H1 (cell line): Measurements from ENCODE around the gene CUBN. TPM values are rescaled to one million over a fixed set of nuclear protein-coding genes. Genes with fewer than 3 reads are reported as not detected.

Source experiments
- CTCF ChIA-PET: fragments of 300-600 bp; sonication (Branson Sonifier 250); formaldehyde crosslinking; loops from one replicate; lab custom pipeline; 2021; ENCODE audit not compliant: partially characterized antibody; lab: Charles Lee
- POLR2A ChIA-PET: fragments of 300-600 bp; sonication (Branson Sonifier 250); formaldehyde crosslinking; loops from one replicate; lab custom pipeline; 2021; ENCODE audit warnings: inconsistent platforms; ENCODE audit not compliant: partially characterized antibody; lab: Charles Lee
- DNase-seq, 2 experiments: peaks; one replicate each; pipeline versions ENCODE4 v3.0.0 to v3.0.0-alpha.2; 2010 to 2022; ENCODE audit warnings: low spot score in 2 of 2, low read depth in 1 of 2, mixed read lengths in 1 of 2
- FAIRE-seq: peaks from 2 replicates; lab custom pipeline; 2011; peaks lifted over from hg19 to GRCh38; lab: Jason Lieb, UNC
- H2AFZ ChIP-seq: 2 replicates; pipeline ENCODE4 v1.8.1; 2012; ENCODE audit warnings: low read length, inconsistent platforms
- H2AK5ac ChIP-seq: 2 replicates; pipeline ENCODE4 v1.6.1; 2013; ENCODE audit warnings: low read depth, low read length
- H2BK120ac ChIP-seq: replicated peaks from 2 replicates; pipeline ENCODE3; 2013; ENCODE audit warnings: low read depth, low read length, inconsistent platforms
- H2BK12ac ChIP-seq: 2 replicates; pipeline ENCODE4 v1.6.1; 2013; ENCODE audit warnings: low read depth, low read length
- H2BK15ac ChIP-seq: 2 replicates; pipeline ENCODE4 v1.6.1; 2013; ENCODE audit warnings: low read length
- H2BK20ac ChIP-seq: 2 replicates; pipeline ENCODE4 v1.6.1; 2013; ENCODE audit warnings: low read length
- H2BK5ac ChIP-seq: 2 replicates; pipeline ENCODE4 v1.6.1; 2013; ENCODE audit warnings: low read depth, low read length
- H3K14ac ChIP-seq: 2 replicates; pipeline ENCODE4 v1.6.1; 2013; ENCODE audit warnings: inconsistent platforms; ENCODE audit not compliant: insufficient read length
- H3K18ac ChIP-seq: 2 replicates; pipeline ENCODE4 v1.6.1; 2013; ENCODE audit warnings: low read length; ENCODE audit errors: extremely low read depth
- H3K23ac ChIP-seq: 2 replicates; pipeline ENCODE4 v1.6.1; 2013; ENCODE audit warnings: inconsistent platforms; ENCODE audit not compliant: insufficient read length
- H3K23me2 ChIP-seq: 2 replicates; pipeline ENCODE4 v1.6.1; 2013; ENCODE audit warnings: low read depth, low read length
- H3K27ac ChIP-seq: 2 replicates; pipeline ENCODE4 v1.6.1; 2011; ENCODE audit warnings: low read depth, low read length, inconsistent platforms
- H3K27me3 ChIP-seq, 4 experiments: replicated peaks in 1 of 4; 1 replicate in 1 of 4; 2 replicates in 3 of 4; pipeline versions ENCODE4 v1.6.1 to v1.8.1; 2011 to 2013; ENCODE audit warnings: low read length in 3 of 4, mild to moderate bottlenecking in 3 of 4, inconsistent platforms in 2 of 4, mixed read lengths in 2 of 4, moderate library complexity in 1 of 4; ENCODE audit not compliant: control insufficient read depth in 3 of 4, insufficient read depth in 3 of 4; ENCODE audit errors: extremely low read depth in 1 of 4
- H3K36me3 ChIP-seq, 4 experiments: 2 replicates each; pipeline versions ENCODE4 v1.6.1 to v1.8.1; 2011 to 2013; ENCODE audit warnings: mild to moderate bottlenecking in 4 of 4, low read length in 3 of 4, moderate library complexity in 2 of 4, control low read depth in 1 of 4, inconsistent platforms in 1 of 4; ENCODE audit not compliant: insufficient read depth in 4 of 4, control insufficient read depth in 2 of 4
- H3K4ac ChIP-seq: replicated peaks from 2 replicates; pipeline ENCODE3; 2013; ENCODE audit warnings: low read length, low read depth, mixed read lengths, inconsistent platforms; ENCODE audit not compliant: insufficient read length
- H3K4me1 ChIP-seq, 4 experiments: replicated peaks in 1 of 4; 1 replicate in 1 of 4; 2 replicates in 3 of 4; pipeline versions ENCODE4 v1.6.1 to v1.8.1; 2011 to 2013; ENCODE audit warnings: low read length in 3 of 4, inconsistent platforms in 2 of 4, mixed read lengths in 1 of 4; ENCODE audit not compliant: insufficient read depth in 4 of 4, control insufficient read depth in 3 of 4
- H3K4me2 ChIP-seq, 2 experiments: 2 replicates each; pipeline versions ENCODE4 v1.6.1 to v1.8.1; 2011 to 2013; ENCODE audit warnings: low read depth in 2 of 2, low read length in 2 of 2, control low read depth in 1 of 2, inconsistent platforms in 1 of 2, mild to moderate bottlenecking in 1 of 2; ENCODE audit not compliant: insufficient read depth in 1 of 2
- H3K4me3 ChIP-seq, 4 experiments: fragments of 200-600, 300-600 bp in 1 of 4; sonication (generic), shearing (Covaris generic), sonication (Bioruptor Twin) in 1 of 4; 2 replicates each; pipeline versions ENCODE4 v1.5.1 to v1.8.1; 2011 to 2016; ENCODE audit warnings: low read length in 4 of 4, low read depth in 3 of 4, control low read depth in 2 of 4, inconsistent platforms in 2 of 4, mild to moderate bottlenecking in 2 of 4, mixed read lengths in 1 of 4, moderate library complexity in 1 of 4; ENCODE audit not compliant: insufficient read depth in 2 of 4; ENCODE audit errors: extremely low read depth in 1 of 4
- H3K56ac ChIP-seq: replicated peaks from 2 replicates; pipeline ENCODE3; 2013; ENCODE audit warnings: low read depth, mild to moderate bottlenecking, mixed read lengths, low read length, inconsistent platforms; ENCODE audit not compliant: insufficient read length
- H3K79me1 ChIP-seq: 2 replicates; pipeline ENCODE4 v1.6.1; 2013; ENCODE audit warnings: low read depth, low read length, control low read depth
- H3K79me2 ChIP-seq, 2 experiments: 2 replicates each; pipeline versions ENCODE4 v1.6.1 to v1.8.1; 2012 to 2013; ENCODE audit warnings: low read length in 2 of 2, mild to moderate bottlenecking in 2 of 2, inconsistent platforms in 1 of 2; ENCODE audit not compliant: insufficient read depth in 2 of 2, control insufficient read depth in 1 of 2
- H3K9ac ChIP-seq, 4 experiments: replicated peaks in 1 of 4; 1 replicate in 1 of 4; 2 replicates in 3 of 4; pipeline versions ENCODE4 v1.6.1 to v1.8.1; 2011 to 2013; ENCODE audit warnings: low read depth in 3 of 4, low read length in 3 of 4, control low read depth in 2 of 4, mild to moderate bottlenecking in 2 of 4, moderate library complexity in 2 of 4, inconsistent platforms in 1 of 4; ENCODE audit errors: extremely low read depth in 1 of 4
- H3K9me3 ChIP-seq, 2 experiments: 2 replicates each; pipeline versions ENCODE4 v1.6.1 to v1.8.1; 2012 to 2013; ENCODE audit warnings: mild to moderate bottlenecking in 2 of 2, moderate library complexity in 2 of 2, control low read depth in 1 of 2, inconsistent platforms in 1 of 2, low read depth in 1 of 2, low read length in 1 of 2, mixed read lengths in 1 of 2; ENCODE audit not compliant: insufficient read depth in 2 of 2
- H4K20me1 ChIP-seq, 2 experiments: replicated peaks in 1 of 2; 2 replicates each; pipeline versions ENCODE3 to v1.8.1; 2011 to 2013; ENCODE audit warnings: inconsistent platforms in 2 of 2, low read length in 2 of 2, mild to moderate bottlenecking in 1 of 2; ENCODE audit not compliant: insufficient read depth in 2 of 2, control insufficient read depth in 1 of 2
- H4K5ac ChIP-seq: 2 replicates; pipeline ENCODE4 v1.6.1; 2013; ENCODE audit warnings: low read length, low read depth, mixed read lengths, inconsistent platforms; ENCODE audit not compliant: insufficient read length
- H4K8ac ChIP-seq: 2 replicates; pipeline ENCODE4 v1.8.0; 2013; ENCODE audit warnings: mild to moderate bottlenecking, moderate library complexity, low read length, inconsistent platforms; ENCODE audit not compliant: insufficient read depth; ENCODE audit errors: extremely low read depth
- H4K91ac ChIP-seq: replicated peaks from 2 replicates; pipeline ENCODE3; 2013; ENCODE audit warnings: low read length, mixed read lengths, inconsistent platforms; ENCODE audit not compliant: insufficient read length
- ASH2L ChIP-seq: fragments of 200-600, 300-600 bp; sonication (generic); IDR thresholded peaks from one replicate; pipeline ENCODE4 v1.7.1; 2017; ENCODE audit warnings: low read length
- CHD1 ChIP-seq: IDR thresholded peaks from 2 replicates; pipeline ENCODE4 v1.6.1; 2012; ENCODE audit warnings: low read depth, low read length, improper control_type of control experiment
- CTBP2 ChIP-seq: IDR thresholded peaks from 2 replicates; pipeline ENCODE4 v1.7.0; 2011; ENCODE audit warnings: borderline replicate concordance, mild to moderate bottlenecking, moderate library complexity, mixed read lengths, low read length; ENCODE audit not compliant: insufficient read depth, insufficient read length
- HDAC2 ChIP-seq, 2 experiments: fragments of 300-600 bp in 1 of 2; sonication (generic) in 1 of 2; IDR thresholded peaks; 2 replicates each; pipeline ENCODE4 v1.6.1; 2011 to 2012; ENCODE audit warnings: low read depth in 2 of 2, low read length in 2 of 2, mild to moderate bottlenecking in 2 of 2, moderate library complexity in 2 of 2, borderline replicate concordance in 1 of 2, inconsistent platforms in 1 of 2
- NANOG ChIP-seq: IDR thresholded peaks from 2 replicates; pipeline ENCODE4 v1.6.1; 2011; ENCODE audit warnings: low read length, low read depth, mild to moderate bottlenecking, inconsistent platforms; ENCODE audit not compliant: insufficient read depth, poor library complexity, severe bottlenecking
- NRF1 ChIP-seq: IDR thresholded peaks from 2 replicates; pipeline ENCODE4 v1.6.1; 2011; ENCODE audit warnings: mild to moderate bottlenecking, low read depth, low read length, improper control_type of control experiment
- POLR2A ChIP-seq, 2 experiments: IDR thresholded peaks; 1 replicate in 1 of 2; 2 replicates in 1 of 2; pipeline ENCODE4 v1.6.1; 2011; ENCODE audit warnings: low read depth in 2 of 2, low read length in 2 of 2, mild to moderate bottlenecking in 2 of 2; ENCODE audit errors: control extremely low read depth in 1 of 2
- RFX5 ChIP-seq: IDR thresholded peaks from 2 replicates; pipeline ENCODE4 v1.6.1; 2011; ENCODE audit warnings: low read depth, low read length, improper control_type of control experiment, borderline replicate concordance
- SP2 ChIP-seq: IDR thresholded peaks from 2 replicates; pipeline ENCODE4 v1.6.1; 2012; ENCODE audit warnings: mild to moderate bottlenecking, low read length, inconsistent platforms
- SP4 ChIP-seq: IDR thresholded peaks from 2 replicates; pipeline ENCODE4 v1.6.1; 2012; ENCODE audit warnings: low read length, inconsistent platforms
- WGBS, 2 experiments: shearing (Covaris generic) in 1 of 2; methylation state at CpG; one replicate each; pipeline versions ENCODE4 v1.1.6 to v1.1.7; 2013 to 2015; ENCODE audit warnings: low lambda C conversion rate in 2 of 2, mixed read lengths in 2 of 2, inconsistent platforms in 1 of 2, low coverage in 1 of 2, missing lambda C conversion rate in 1 of 2; ENCODE audit not compliant: insufficient replicate concordance in 2 of 2, insufficient coverage in 1 of 2, insufficient read length in 1 of 2; ENCODE audit errors: extremely low coverage in 1 of 2, missing lambda C conversion rate in 1 of 2; 5-methylcytosine and 5-hydroxymethylcytosine counted together
- polyA plus RNA-seq, 7 experiments: library from polyadenylated mRNA; depleted of rRNA in 3 of 7; stranded (reverse) in 5 of 7; unstranded in 2 of 7; fragments of >200 nt in 5 of 7; fragments of 200-250 nt in 2 of 7; gene quantifications; 1 replicate in 5 of 7; 2 replicates in 1 of 7; 4 replicates in 1 of 7; pipeline versions ENCODE4 v1.2.1 to v1.2.3, GENCODE V29; 2011 to 2013; ENCODE audit warnings: missing spikeins in 2 of 7, mixed read lengths in 2 of 7
- total RNA-seq: library from RNA; stranded (reverse); fragmentation: NEBNext Ultra II Directional; extraction: Animal tissue kit (Norgen Biotek cat#: 25700); gene quantifications from 2 replicates; pipeline ENCODE4 v1.2.1, GENCODE V29; 2021
- TF ChIP-seq, protein P1 (sequence below), 3 experiments: IDR thresholded peaks; 1 replicate in 2 of 3; 2 replicates in 1 of 3; pipeline versions ENCODE4 v1.5.1 to v1.6.1; 2011; ENCODE audit warnings: low read length in 3 of 3, mild to moderate bottlenecking in 3 of 3, inconsistent platforms in 2 of 3, low read depth in 1 of 3, moderate library complexity in 1 of 3; ENCODE audit not compliant: insufficient read depth in 1 of 3; ENCODE audit errors: control extremely low read depth in 1 of 3

Gene CUBN
- total and polyA plus RNA-seq, 2 of the 8 experiments (the other 6 are each of a cell fraction or from before 2014, with no cell fraction given) = 0.04 to 0.08 TPM

DNA sequence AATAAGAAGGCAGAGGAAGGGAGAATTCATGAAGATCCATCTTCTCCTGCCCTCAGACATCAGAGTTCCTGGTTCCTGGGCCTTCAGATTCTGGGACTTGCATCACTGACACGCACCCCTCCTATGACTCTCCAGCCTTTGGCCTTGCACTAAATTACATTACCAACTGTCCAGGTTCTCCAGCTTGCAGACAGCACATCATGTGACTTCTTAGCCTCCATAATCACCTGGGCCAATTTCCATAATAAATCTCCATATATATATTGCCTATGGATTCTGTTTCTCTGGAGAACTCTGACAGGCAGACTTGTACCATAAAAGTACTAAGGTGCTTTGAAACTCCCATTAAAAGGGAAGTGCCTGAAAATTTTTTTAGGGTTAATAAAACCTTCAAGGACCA is 335.6 kb downstream of the CUBN start:
- H3K4me3 ChIP-seq = no peak overlapping the region
- H3K79me1 ChIP-seq = no peaks in the 10 kb centered on the region; the same call in 1 of the 2 replicates
- no peak overlapping the region for H3K4me2 ChIP-seq
- H3K9ac ChIP-seq = no peak overlapping the region
- H2BK120ac ChIP-seq = no peak overlapping the region
- 100% methylated on average over 1 of the region's 1 CpG; no CpG with 5 or more reads in 1 of the 2 experiments for whole genome bisulfite sequencing, 2 experiments
- H4K8ac ChIP-seq = no peak overlapping the region; the same call in 1 of the 2 replicates
- H2AFZ ChIP-seq = no peak overlapping the region
- H3K4me1 ChIP-seq = no peaks in the 10 kb centered on the region; a peak in 1 of 7 replicates
- no peak overlapping the region for H2BK20ac ChIP-seq
- no peak overlapping the region for H2BK5ac ChIP-seq
- peaks cover 2% of the 10 kb centered on the region; the same call in 1 of the 2 replicates for H3K23me2 ChIP-seq
- ChIA-PET POLR2A (no interaction called here), CTCF (interaction anchor here (0.9 to 1.4 kb wide), 2 partner anchors 15 to 18 kb away, joined by 3 to 5 read pairs; no protein-coding TSS in a partner anchor)
- no peaks in the 10 kb centered on the region for H3K27me3 ChIP-seq
- H4K5ac ChIP-seq = no peak overlapping the region
- FAIRE-seq (no peak), DNase-seq (no peak)
- no peak overlapping the region for H3K23ac ChIP-seq
- H3K4ac ChIP-seq = no peak overlapping the region
- no peak overlapping the region for H2AK5ac ChIP-seq
- H4K91ac ChIP-seq = no peak overlapping the region
- no peak overlapping the region for H2BK12ac ChIP-seq
- H3K56ac ChIP-seq = no peak overlapping the region
- no peak overlapping the region for H2BK15ac ChIP-seq
- H3K27ac ChIP-seq = no peak overlapping the region
- H4K20me1 ChIP-seq = peaks cover 0 to 1% of the 10 kb centered on the region in 2 experiments
- peaks cover 0 to 3% (median 1%) of the 10 kb centered on the region in 4 experiments; a peak in 2 of 8 replicates for H3K36me3 ChIP-seq
- H3K9me3 ChIP-seq = peaks cover 0 to 5% of the 10 kb centered on the region in 2 experiments; a peak in 3 of 4 replicates
- no peak overlapping the region for H3K18ac ChIP-seq
- H3K79me2 ChIP-seq = peaks cover 0 to 10% of the 10 kb centered on the region in 2 experiments; a peak in 3 of 4 replicates
- H3K14ac ChIP-seq = no peak overlapping the region
- TF ChIP-seq ASH2L = no peak
- TF ChIP-seq CTBP2 = no peak
- no peak for TF ChIP-seq NRF1
- TF ChIP-seq, protein P1, sequence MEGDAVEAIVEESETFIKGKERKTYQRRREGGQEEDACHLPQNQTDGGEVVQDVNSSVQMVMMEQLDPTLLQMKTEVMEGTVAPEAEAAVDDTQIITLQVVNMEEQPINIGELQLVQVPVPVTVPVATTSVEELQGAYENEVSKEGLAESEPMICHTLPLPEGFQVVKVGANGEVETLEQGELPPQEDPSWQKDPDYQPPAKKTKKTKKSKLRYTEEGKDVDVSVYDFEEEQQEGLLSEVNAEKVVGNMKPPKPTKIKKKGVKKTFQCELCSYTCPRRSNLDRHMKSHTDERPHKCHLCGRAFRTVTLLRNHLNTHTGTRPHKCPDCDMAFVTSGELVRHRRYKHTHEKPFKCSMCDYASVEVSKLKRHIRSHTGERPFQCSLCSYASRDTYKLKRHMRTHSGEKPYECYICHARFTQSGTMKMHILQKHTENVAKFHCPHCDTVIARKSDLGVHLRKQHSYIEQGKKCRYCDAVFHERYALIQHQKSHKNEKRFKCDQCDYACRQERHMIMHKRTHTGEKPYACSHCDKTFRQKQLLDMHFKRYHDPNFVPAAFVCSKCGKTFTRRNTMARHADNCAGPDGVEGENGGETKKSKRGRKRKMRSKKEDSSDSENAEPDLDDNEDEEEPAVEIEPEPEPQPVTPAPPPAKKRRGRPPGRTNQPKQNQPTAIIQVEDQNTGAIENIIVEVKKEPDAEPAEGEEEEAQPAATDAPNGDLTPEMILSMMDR (IDR thresholded peaks at IDR 0.05; ENCODE audit: control extremely low read depth in 1 of 3, insufficient read depth in 1 of 3, low read depth in 1 of 3, low read length in 3 of 3) = no peak
- no peak for TF ChIP-seq NANOG
- TF ChIP-seq RFX5 = no peak
- TF ChIP-seq SP4 = no peak
- TF ChIP-seq SP2 = no peak
- no peak for TF ChIP-seq CHD1
- TF ChIP-seq HDAC2 (IDR thresholded peaks at IDR 0.05; ENCODE audit: borderline replicate concordance in 1 of 2, low read depth in 2 of 2, low read length in 2 of 2) = no peak
- no peak for TF ChIP-seq POLR2A (IDR thresholded peaks at IDR 0.05; ENCODE audit: control extremely low read depth in 1 of 2, low read depth in 2 of 2, low read length in 2 of 2)
